Liver (tissue), 9 donors: ENCODE data around the gene MUL1. TPM values are rescaled to one million over a fixed set of nuclear protein-coding genes. Genes with fewer than 3 reads are reported as not detected.

Experiments used
- DNase-seq: peaks from one replicate; pipeline ENCODE4 v3.0.0-alpha.2; 2017; ENCODE audit warnings: low spot score
- H3K27ac ChIP-seq, 2 donors: one replicate each; pipeline ENCODE4 v1.7.0; 2013; ENCODE audit warnings: inconsistent platforms in 2 of 2, low read length in 2 of 2, control low read depth in 1 of 2, low read depth in 1 of 2, mild to moderate bottlenecking in 1 of 2
- H3K27me3 ChIP-seq, 4 donors: one replicate each; pipeline versions ENCODE4 v1.6.1 to v1.7.0; 2013; ENCODE audit warnings: low read length in 3 of 4, inconsistent platforms in 1 of 4, mild to moderate bottlenecking in 1 of 4, moderate library complexity in 1 of 4; ENCODE audit not compliant: control insufficient read depth in 4 of 4, insufficient read depth in 4 of 4
- H3K36me3 ChIP-seq, 4 donors: one replicate each; pipeline versions ENCODE4 v1.6.1 to v1.7.0; 2013; ENCODE audit warnings: low read length in 3 of 4, mild to moderate bottlenecking in 3 of 4, low read depth in 1 of 4, moderate library complexity in 1 of 4; ENCODE audit not compliant: control insufficient read depth in 4 of 4, insufficient read depth in 3 of 4
- H3K4me1 ChIP-seq, 4 donors: one replicate each; pipeline versions ENCODE4 v1.6.1 to v1.7.0; 2013; ENCODE audit warnings: low read length in 3 of 4, mild to moderate bottlenecking in 3 of 4, moderate library complexity in 1 of 4; ENCODE audit not compliant: control insufficient read depth in 4 of 4, insufficient read depth in 4 of 4
- H3K4me3 ChIP-seq, 3 donors: one replicate each; pipeline versions ENCODE4 v1.6.1 to v1.7.0; 2013; ENCODE audit warnings: low read length in 3 of 3, control low read depth in 1 of 3, low read depth in 1 of 3, mild to moderate bottlenecking in 1 of 3
- H3K9ac ChIP-seq, 2 donors: one replicate each; pipeline ENCODE4 v1.7.0; 2013; ENCODE audit warnings: low read length in 2 of 2, mild to moderate bottlenecking in 2 of 2, moderate library complexity in 2 of 2, control low read depth in 1 of 2, low read depth in 1 of 2
- H3K9me3 ChIP-seq, 4 donors: one replicate each; pipeline versions ENCODE4 v1.6.1 to v1.7.0; 2013; ENCODE audit warnings: low read length in 3 of 4; ENCODE audit not compliant: control insufficient read depth in 4 of 4
- ATF3 ChIP-seq: IDR thresholded peaks from 2 replicates; pipeline ENCODE4 v1.6.1; 2016; ENCODE audit warnings: antibody characterized with exemption
- CTCF ChIP-seq: fragments of 150-350 bp; IDR thresholded peaks from 2 replicates; pipeline ENCODE4 v1.5.1; 2017; ENCODE audit warnings: improper control_type of control experiment, low read depth, low read length; ENCODE audit not compliant: missing input control
- EGR1 ChIP-seq, 2 donors: IDR thresholded peaks; 2 replicates each; pipeline ENCODE4 v1.6.1; 2016 to 2018; ENCODE audit warnings: antibody characterized with exemption in 2 of 2, low read depth in 2 of 2
- FOXA1 ChIP-seq: IDR thresholded peaks from 2 replicates; pipeline ENCODE4 v1.6.1; 2016; ENCODE audit warnings: antibody characterized with exemption
- FOXA2 ChIP-seq: IDR thresholded peaks from 2 replicates; pipeline ENCODE4 v1.6.1; 2016; ENCODE audit warnings: antibody characterized with exemption
- GABPA ChIP-seq, 2 donors: IDR thresholded peaks in 1 of 2; conservative IDR thresholded peaks in 1 of 2; 2 replicates each; pipeline ENCODE4 v1.6.1; 2016; ENCODE audit warnings: antibody characterized with exemption in 2 of 2, mild to moderate bottlenecking in 1 of 2, moderate library complexity in 1 of 2
- HNF4A ChIP-seq, 2 donors: conservative IDR thresholded peaks; 2 replicates each; pipeline ENCODE4 v1.6.1; 2016; ENCODE audit warnings: antibody characterized with exemption in 2 of 2, mild to moderate bottlenecking in 2 of 2
- HNF4G ChIP-seq: IDR thresholded peaks from 2 replicates; pipeline ENCODE4 v1.6.1; 2016; ENCODE audit warnings: antibody characterized with exemption
- JUND ChIP-seq, 2 donors: IDR thresholded peaks; 2 replicates each; pipeline ENCODE4 v1.6.1; 2016; ENCODE audit warnings: antibody characterized with exemption in 2 of 2
- NR2F2 ChIP-seq: IDR thresholded peaks from 2 replicates; pipeline ENCODE4 v1.6.1; 2016; ENCODE audit warnings: antibody characterized with exemption
- RAD21 ChIP-seq, 2 donors: IDR thresholded peaks; 2 replicates each; pipeline ENCODE4 v1.6.1; 2016; ENCODE audit warnings: antibody characterized with exemption in 2 of 2, mild to moderate bottlenecking in 2 of 2
- REST ChIP-seq: IDR thresholded peaks from 2 replicates; pipeline ENCODE4 v1.6.1; 2016; ENCODE audit warnings: antibody characterized with exemption, mild to moderate bottlenecking
- RXRA ChIP-seq, 2 donors: IDR thresholded peaks; 2 replicates each; pipeline ENCODE4 v1.6.1; 2017 to 2018; ENCODE audit warnings: antibody characterized with exemption in 2 of 2, mild to moderate bottlenecking in 1 of 2
- SP1 ChIP-seq: IDR thresholded peaks from 2 replicates; pipeline ENCODE4 v1.6.1; 2018; ENCODE audit warnings: antibody characterized with exemption, mild to moderate bottlenecking
- TAF1 ChIP-seq: conservative IDR thresholded peaks from 2 replicates; pipeline ENCODE4 v1.6.1; 2016; ENCODE audit warnings: antibody characterized with exemption, mild to moderate bottlenecking
- YY1 ChIP-seq: IDR thresholded peaks from 2 replicates; pipeline ENCODE4 v1.6.1; 2016; ENCODE audit warnings: antibody characterized with exemption, mild to moderate bottlenecking
- ZBTB33 ChIP-seq: IDR thresholded peaks from 2 replicates; pipeline ENCODE4 v1.6.1; 2016; ENCODE audit warnings: antibody characterized with exemption
- WGBS: extraction: QIAGEN DNeasy Blood & Tissue Kit; methylation state at CpG from one replicate; pipeline ENCODE4 v1.1.7; 2013; 5-methylcytosine and 5-hydroxymethylcytosine counted together
- polyA plus RNA-seq, 2 donors: library from polyadenylated mRNA; stranded (reverse) in 1 of 2; unstranded in 1 of 2; fragments of 200-250 nt in 1 of 2; fragments of >200 nt in 1 of 2; fragmentation: Nextera tagmentation in 1 of 2; extraction: Ambion mirVana in 1 of 2; gene quantifications; one replicate each; pipeline versions ENCODE4 v1.2.1 to v1.2.3, GENCODE V29; 2013 to 2015
- total RNA-seq, 2 donors: library from RNA; depleted of rRNA; stranded (reverse); fragments of >200 nt; gene quantifications; one replicate each; pipeline ENCODE4 v1.2.3, GENCODE V29; 2014
- donor health status: healthy.
- donor health status: healthy.
- donor health status: healthy.
- donor health status: healthy.
- donor health status: healthy.

Gene MUL1
- total and polyA plus RNA-seq, 4 donors = 9.5 to 19.4 (median 16.8) TPM

- 91% methylated on average over 1 of the region's 1 CpG for WGBS
- H3K4me1 ChIP-seq = no peaks in the 10 kb centered on the region
- no peak for DNase-seq
- H3K27me3 ChIP-seq = no peaks in the 10 kb centered on the region
- no peak overlapping the region for H3K4me3 ChIP-seq
- no peak for TF ChIP-seq ATF3
- TF ChIP-seq ZBTB33 = no peak
- no peak for TF ChIP-seq REST
- TF ChIP-seq YY1 = no peak
- TF ChIP-seq RXRA (IDR thresholded peaks at IDR 0.05) = no peak
- no peak for TF ChIP-seq JUND (IDR thresholded peaks at IDR 0.05)
- no peak for TF ChIP-seq CTCF
- no peak for TF ChIP-seq TAF1
- TF ChIP-seq GABPA (IDR thresholded peaks at IDR 0.05 in 1 of 2, conservative IDR thresholded peaks at IDR 0.05 in 1 of 2) = no peak
- TF ChIP-seq SP1 = no peak
- TF ChIP-seq FOXA1 = no peak
- TF ChIP-seq RAD21 (IDR thresholded peaks at IDR 0.05) = no peak
- no peak for TF ChIP-seq FOXA2
- TF ChIP-seq HNF4G = no peak
- TF ChIP-seq HNF4A (conservative IDR thresholded peaks at IDR 0.05) = no peak
- TF ChIP-seq NR2F2 = no peak
- TF ChIP-seq EGR1 (IDR thresholded peaks at IDR 0.05; ENCODE audit: low read depth in 2 of 2) = no peak
- H3K9ac ChIP-seq = no peak overlapping the region
- H3K27ac ChIP-seq = no peak overlapping the region
- H3K9me3 ChIP-seq = no peaks in the 10 kb centered on the region
- H3K36me3 ChIP-seq = no peaks in the 10 kb centered on the region
Observed at GRCh38 chr1:20463502-20463901, 44.4 kb downstream of the MUL1 start.

GRCh38 chr1:20462397-20462796 lies 45.6 kb downstream of the MUL1 start:
- Histone ChIP-seq H3K9ac (no peak overlapping the region), H3K27ac (no peak overlapping the region), H3K9me3 (no peaks in the 10 kb centered on the region), H3K36me3 (no peaks in the 10 kb centered on the region), H3K27me3 (no peaks in the 10 kb centered on the region), H3K4me1 (no peaks in the 10 kb centered on the region), H3K4me3 (no peak overlapping the region)
- no peak for TF ChIP-seq HNF4G
- TF ChIP-seq RAD21 (IDR thresholded peaks at IDR 0.05) = no peak
- TF ChIP-seq ATF3 = no peak
- TF ChIP-seq FOXA2 = no peak
- TF ChIP-seq REST = no peak
- no peak for TF ChIP-seq EGR1 (IDR thresholded peaks at IDR 0.05; ENCODE audit: low read depth in 2 of 2)
- no peak for TF ChIP-seq JUND (IDR thresholded peaks at IDR 0.05)
- no peak for TF ChIP-seq ZBTB33
- 93% methylated on average over 3 of the region's 3 CpGs for WGBS
- no peak for DNase-seq
